IMR-90 (cell line): ENCODE results near the gene UBR4.

Source experiments
- CHD1 ChIP-seq: IDR thresholded peaks from 2 replicates; pipeline ENCODE4 v1.6.1; 2012; ENCODE audit warnings: low read depth, low read length, improper control_type of control experiment
- CTCF ChIP-seq: conservative IDR thresholded peaks from 2 replicates; pipeline ENCODE4 v1.5.1; 2012; ENCODE audit warnings: mild to moderate bottlenecking, low read depth, low read length, improper control_type of control experiment
- RAD21 ChIP-seq: IDR thresholded peaks from 2 replicates; pipeline ENCODE4 v1.6.1; 2012; ENCODE audit warnings: low read length, improper control_type of control experiment

- TF ChIP-seq CHD1 (no peak), RAD21 (no peak), CTCF (no peak)
Observed at GRCh38 chr1:19065526-19066247, 144.4 kb downstream of the UBR4 start.
